SK-N-SH (cell line): Measurements from ENCODE around the gene KLF2. TPM values are rescaled to one million over a fixed set of nuclear protein-coding genes. Genes with fewer than 3 reads are reported as not detected.

Source experiments
- CTCF ChIA-PET: fragments of 300-600, 350-600 bp; formaldehyde crosslinking; extraction: SDS; loops from one replicate; lab custom pipeline; 2021; lab: Yijun Ruan, JAX
- POLR2A ChIA-PET: fragments of 350-600 bp; sonication (Branson Sonifier 250); formaldehyde crosslinking; extraction: SDS; loops from one replicate; lab custom pipeline; 2020; ENCODE audit warnings: antibody characterized with exemption, inconsistent platforms; lab: Yijun Ruan, JAX
- DNase-seq: peaks from one replicate; pipeline ENCODE4 v3.0.0; 2012
- H2AFZ ChIP-seq: fragments of 200-600 bp; sonication (generic); 2 replicates; pipeline ENCODE4 v1.8.1; 2016; ENCODE audit warnings: antibody characterized with exemption, mild to moderate bottlenecking, low read depth
- H3F3A ChIP-seq: fragments of 200-600 bp; sonication (generic); replicated peaks from 2 replicates; pipeline ENCODE3; 2016; ENCODE audit warnings: antibody characterized with exemption, mild to moderate bottlenecking; ENCODE audit not compliant: insufficient read depth
- H3K27ac ChIP-seq, 2 experiments: fragments of 200-500 bp in 1 of 2; fragments of 200-600 bp in 1 of 2; sonication (Bioruptor generic) in 1 of 2; sonication (generic), shearing (Covaris generic) in 1 of 2; 2 replicates each; pipeline versions ENCODE4 v1.5.1 to v1.6.1; 2014 to 2016; ENCODE audit warnings: low read depth in 2 of 2, inconsistent platforms in 1 of 2, low read length in 1 of 2, mild to moderate bottlenecking in 1 of 2, mixed read lengths in 1 of 2
- H3K27me3 ChIP-seq: fragments of 200-600 bp; sonication (generic), shearing (Covaris generic); 2 replicates; pipeline ENCODE4 v1.6.1; 2016; ENCODE audit warnings: mixed run types; ENCODE audit not compliant: insufficient read depth
- H3K36me3 ChIP-seq, 2 experiments: fragments of 200-500 bp in 1 of 2; fragments of 200-600 bp in 1 of 2; sonication (Bioruptor generic) in 1 of 2; sonication (generic) in 1 of 2; replicated peaks in 1 of 2; 2 replicates each; pipeline versions ENCODE3 to v1.5.1; 2014 to 2016; ENCODE audit warnings: low read length in 1 of 2, mild to moderate bottlenecking in 1 of 2; ENCODE audit not compliant: insufficient read depth in 2 of 2, control insufficient read depth in 1 of 2
- H3K4me1 ChIP-seq, 2 experiments: fragments of 200-500 bp in 1 of 2; fragments of 200-600 bp in 1 of 2; sonication (Bioruptor generic) in 1 of 2; sonication (generic), shearing (Covaris generic) in 1 of 2; 2 replicates each; pipeline versions ENCODE4 v1.5.1 to v1.6.1; 2014 to 2016; ENCODE audit warnings: low read depth in 1 of 2, low read length in 1 of 2, mixed run types in 1 of 2; ENCODE audit not compliant: insufficient read depth in 2 of 2, control insufficient read depth in 1 of 2
- H3K4me2 ChIP-seq: fragments of 200-600 bp; sonication (generic), shearing (Covaris generic); 2 replicates; pipeline ENCODE4 v1.6.1; 2017; ENCODE audit warnings: mixed run types
- H3K4me3 ChIP-seq, 2 experiments: fragments of 200-500 bp in 1 of 2; fragments of 200-600 bp in 1 of 2; sonication (Bioruptor generic) in 1 of 2; sonication (generic), shearing (Covaris generic) in 1 of 2; 2 replicates each; pipeline versions ENCODE4 v1.5.1 to v1.8.1; 2014 to 2016; ENCODE audit warnings: low read depth in 2 of 2, inconsistent platforms in 1 of 2, low read length in 1 of 2, mild to moderate bottlenecking in 1 of 2, mixed read lengths in 1 of 2, moderate library complexity in 1 of 2
- H3K79me2 ChIP-seq: fragments of 200-600 bp; sonication (generic); 2 replicates; pipeline ENCODE4 v1.8.1; 2017; ENCODE audit warnings: mild to moderate bottlenecking; ENCODE audit not compliant: insufficient read depth
- H3K9ac ChIP-seq: fragments of 200-600 bp; sonication (generic); 2 replicates; pipeline ENCODE4 v1.6.1; 2017; ENCODE audit warnings: mixed run types
- H3K9me2 ChIP-seq: fragments of 200-600 bp; sonication (generic); 2 replicates; pipeline ENCODE4 v1.6.1; 2017; ENCODE audit warnings: mixed run types
- H3K9me3 ChIP-seq: fragments of 200-600 bp; sonication (generic); 2 replicates; pipeline ENCODE4 v1.6.1; 2017; ENCODE audit warnings: mixed run types, mild to moderate bottlenecking, moderate library complexity
- H4K20me1 ChIP-seq: fragments of 200-600 bp; sonication (generic); 2 replicates; pipeline ENCODE4 v1.6.1; 2017; ENCODE audit warnings: mild to moderate bottlenecking, mixed run types; ENCODE audit not compliant: insufficient read depth
- FOSL2 ChIP-seq: IDR thresholded peaks from 2 replicates; pipeline ENCODE4 v1.4.0; 2012; ENCODE audit warnings: low read depth, mild to moderate bottlenecking, moderate library complexity, borderline replicate concordance
- FOXM1 ChIP-seq: IDR thresholded peaks from 2 replicates; pipeline ENCODE4 v1.4.0; 2012; ENCODE audit warnings: low read depth, mild to moderate bottlenecking
- MAX ChIP-seq: IDR thresholded peaks from 2 replicates; pipeline ENCODE4 v1.4.0; 2012; ENCODE audit warnings: low read depth
- NFIC ChIP-seq: IDR thresholded peaks from 2 replicates; pipeline ENCODE4 v1.4.0; 2012; ENCODE audit warnings: borderline replicate concordance
- RCOR1 ChIP-seq: fragments of 150-350 bp; IDR thresholded peaks from 2 replicates; pipeline ENCODE4 v1.6.1; 2017; ENCODE audit warnings: antibody characterized with exemption, low read length
- REST ChIP-seq: IDR thresholded peaks from 2 replicates; pipeline ENCODE4 v1.6.1; 2012; ENCODE audit warnings: mild to moderate bottlenecking, low read depth, low read length, moderate library complexity
- RFX5 ChIP-seq: IDR thresholded peaks from 2 replicates; pipeline ENCODE4 v1.6.1; 2012; ENCODE audit warnings: mild to moderate bottlenecking, improper control_type of control experiment, low read length
- SIN3A ChIP-seq: IDR thresholded peaks from 2 replicates; pipeline ENCODE4 v1.6.1; 2012; ENCODE audit warnings: low read depth, mild to moderate bottlenecking, low read length, moderate library complexity, borderline replicate concordance
- TAF1 ChIP-seq: IDR thresholded peaks from 2 replicates; pipeline ENCODE4 v1.6.1; 2012; ENCODE audit warnings: low read depth, mild to moderate bottlenecking, low read length, moderate library complexity, borderline replicate concordance
- USF1 ChIP-seq: IDR thresholded peaks from 2 replicates; pipeline ENCODE4 v1.4.0; 2012; ENCODE audit warnings: low read depth, borderline replicate concordance
- USF2 ChIP-seq: fragments of 150-350 bp; IDR thresholded peaks from 2 replicates; pipeline ENCODE4 v1.6.1; 2017; ENCODE audit warnings: antibody characterized with exemption, low read length, low read depth, borderline replicate concordance
- WGBS: methylation state at CpG from one replicate; pipeline ENCODE4 v1.1.6; 2017; ENCODE audit warnings: low lambda C conversion rate; 5-methylcytosine and 5-hydroxymethylcytosine counted together
- polyA plus RNA-seq, 3 experiments: library from polyadenylated mRNA; depleted of rRNA; stranded (reverse); fragments of >200 nt; gene quantifications; 2 replicates each; pipeline ENCODE4 v1.2.3, GENCODE V29; 2012

Gene KLF2
- polyA plus RNA-seq, 1 of the 3 experiments (the other 2 are of a cell fraction) = 6.9 TPM

- TF ChIP-seq FOXM1 = no peak
- TF ChIP-seq, all 33 proteins: peak for 0
Measured at GRCh38 chr19:16330806-16331690, 6.4 kb downstream of the KLF2 start (continued).

GRCh38 chr19:16333001-16333586 is 8.5 kb downstream of the KLF2 start:
- Histone ChIP-seq H3K27me3 (no peaks in the 10 kb centered on the region), H3K9ac (no peak overlapping the region), H3K4me2 (no peak overlapping the region), H3K4me1 (peaks cover 0 to 7% of the 10 kb centered on the region in 2 experiments; a peak in 3 of 4 replicates), H3K79me2 (no peaks in the 10 kb centered on the region), H3F3A (peaks cover 32% of the 10 kb centered on the region), H2AFZ (no peak overlapping the region), H4K20me1 (peaks cover 11% of the 10 kb centered on the region), H3K27ac (no peak overlapping the region), H3K36me3 (no peaks in the 10 kb centered on the region), H3K4me3 (no peak overlapping the region), H3K9me2 (no peaks in the 10 kb centered on the region), H3K9me3 (no peaks in the 10 kb centered on the region)
- CTCF ChIA-PET = no interaction called here
- TF ChIP-seq NFIC (no peak), MAX (no peak), TAF1 (no peak), USF2 (no peak), FOSL2 (no peak), RCOR1 (no peak), SIN3A (no peak), RFX5 (no peak), REST (no peak), USF1 (no peak)
- DNase-seq = no peak
- POLR2A ChIA-PET = no interaction called here
- 78% methylated on average over 12 of the region's 12 CpGs for WGBS
